CD14-positive monocyte (primary cell): Measurements from ENCODE around the gene SLC35A5. TPM values are rescaled to one million over a fixed set of nuclear protein-coding genes. Genes with fewer than 3 reads are reported as not detected.

ENCODE experiments used
- DNase-seq, 3 donors: peaks; one replicate each; pipeline ENCODE4 v3.0.0-alpha.2; 2011 to 2022
- H2AFZ ChIP-seq: 2 replicates; pipeline ENCODE4 v1.6.0; 2012; ENCODE audit warnings: mild to moderate bottlenecking, low read depth, low read length, inconsistent platforms; ENCODE audit not compliant: insufficient read depth, poor library complexity, severe bottlenecking
- H3K27ac ChIP-seq, 2 donors: 1 replicate in 1 of 2; 2 replicates in 1 of 2; pipeline ENCODE4 v1.5.1; 2012 to 2013; ENCODE audit warnings: low read length in 2 of 2, control low read depth in 1 of 2, inconsistent platforms in 1 of 2, low read depth in 1 of 2, mild to moderate bottlenecking in 1 of 2
- H3K27me3 ChIP-seq, 2 donors: one replicate each; pipeline versions ENCODE4 v1.6.0 to v1.6.1; 2011 to 2013; ENCODE audit warnings: low read length in 2 of 2; ENCODE audit not compliant: control insufficient read depth in 2 of 2, insufficient read depth in 2 of 2
- H3K36me3 ChIP-seq, 2 donors: replicated peaks in 1 of 2; 1 replicate in 1 of 2; 2 replicates in 1 of 2; pipeline versions ENCODE4 v1.5.1 to v1.6.1; 2012 to 2013; ENCODE audit warnings: low read length in 2 of 2, control low read depth in 1 of 2, inconsistent platforms in 1 of 2, mild to moderate bottlenecking in 1 of 2; ENCODE audit not compliant: insufficient read depth in 2 of 2, control insufficient read depth in 1 of 2
- H3K4me1 ChIP-seq, 2 donors: 1 replicate in 1 of 2; 2 replicates in 1 of 2; pipeline versions ENCODE4 v1.5.1 to v1.6.1; 2012 to 2013; ENCODE audit warnings: low read length in 2 of 2, control low read depth in 1 of 2, inconsistent platforms in 1 of 2, mild to moderate bottlenecking in 1 of 2, moderate library complexity in 1 of 2; ENCODE audit not compliant: insufficient read depth in 2 of 2, control insufficient read depth in 1 of 2
- H3K4me2 ChIP-seq: replicated peaks from 2 replicates; pipeline ENCODE3; 2012; ENCODE audit warnings: low read length, moderate library complexity, mild to moderate bottlenecking; ENCODE audit not compliant: poor library complexity, severe bottlenecking; ENCODE audit errors: extremely low read depth
- H3K4me3 ChIP-seq, 3 experiments: fragments of 200-600 bp in 1 of 3; sonication (generic) in 1 of 3; replicated peaks in 1 of 3; 1 replicate in 2 of 3; 2 replicates in 1 of 3; pipeline ENCODE4 v1.5.1; 2011 to 2013; ENCODE audit warnings: low read length in 3 of 3, mild to moderate bottlenecking in 3 of 3, control low read depth in 2 of 3, low read depth in 2 of 3, inconsistent platforms in 1 of 3, moderate library complexity in 1 of 3
- H3K79me2 ChIP-seq: 2 replicates; pipeline ENCODE4 v1.6.0; 2012; ENCODE audit warnings: mild to moderate bottlenecking, control low read depth, inconsistent platforms, low read length, moderate library complexity; ENCODE audit not compliant: insufficient read depth
- H3K9ac ChIP-seq: 2 replicates; pipeline ENCODE4 v1.6.0; 2017; ENCODE audit warnings: low read length, mild to moderate bottlenecking; ENCODE audit not compliant: insufficient read depth, poor library complexity, severe bottlenecking
- H3K9me3 ChIP-seq, 2 donors: replicated peaks in 1 of 2; 1 replicate in 1 of 2; 2 replicates in 1 of 2; pipeline versions ENCODE4 v1.5.1 to v1.6.1; 2012 to 2013; ENCODE audit warnings: low read length in 2 of 2, control low read depth in 1 of 2; ENCODE audit not compliant: control insufficient read depth in 1 of 2, insufficient read depth in 1 of 2
- H4K20me1 ChIP-seq: 2 replicates; pipeline ENCODE4 v1.6.0; 2012; ENCODE audit warnings: mild to moderate bottlenecking, low read length, control low read depth, moderate library complexity; ENCODE audit not compliant: insufficient read depth
- H3K27ac Mint-ChIP-seq, 7 donors: one replicate each; pipeline ENCODE4 v1.8.0; 2020; ENCODE audit warnings: mild to moderate bottlenecking in 7 of 7, mixed read lengths in 7 of 7, moderate library complexity in 6 of 7, inconsistent platforms in 2 of 7
- H3K27me3 Mint-ChIP-seq, 3 donors: one replicate each; pipeline ENCODE4 v1.8.0; 2021 to 2022; ENCODE audit warnings: low read depth in 3 of 3, mild to moderate bottlenecking in 3 of 3, mixed read lengths in 3 of 3, moderate library complexity in 3 of 3, inconsistent platforms in 1 of 3
- H3K36me3 Mint-ChIP-seq, 2 donors: one replicate each; pipeline ENCODE4 v1.8.0; 2020; ENCODE audit warnings: mixed read lengths in 2 of 2, inconsistent platforms in 1 of 2, mild to moderate bottlenecking in 1 of 2
- H3K4me1 Mint-ChIP-seq: one replicate; pipeline ENCODE4 v1.8.0; 2020; ENCODE audit warnings: mild to moderate bottlenecking, mixed read lengths
- H3K4me3 Mint-ChIP-seq, 2 donors: one replicate each; pipeline ENCODE4 v1.8.0; 2020; ENCODE audit warnings: mild to moderate bottlenecking in 2 of 2, mixed read lengths in 2 of 2, moderate library complexity in 1 of 2
- H3K9me3 Mint-ChIP-seq, 7 donors: one replicate each; pipeline ENCODE4 v1.8.0; 2020 to 2022; ENCODE audit warnings: mixed read lengths in 7 of 7, mild to moderate bottlenecking in 6 of 7, moderate library complexity in 6 of 7, inconsistent platforms in 2 of 7
- WGBS: methylation state at CpG from one replicate; pipeline ENCODE4 v1.1.5; 2013; ENCODE audit warnings: missing lambda C conversion rate; ENCODE audit not compliant: insufficient coverage; 5-methylcytosine and 5-hydroxymethylcytosine counted together
- intact Hi-C, 2 donors: fragments of 100-400 bp; cut with micrococcal nuclease; formaldehyde crosslinking; loops; one replicate each; pipeline versions ENCODE4 v1.15.0 to v1.15.1; 2023
- polyA plus RNA-seq, 3 donors: library from polyadenylated mRNA; depleted of rRNA in 1 of 3; unstranded in 2 of 3; stranded (reverse) in 1 of 3; fragments of 300-500 nt in 2 of 3; fragments of >200 nt in 1 of 3; fragmentation: Illumina TruSeq in 2 of 3; gene quantifications; 1 replicate in 2 of 3; 2 replicates in 1 of 3; pipeline ENCODE4 v1.2.3, GENCODE V29; 2012 to 2021
- TF ChIP-seq, protein P1 (sequence below): fragments of 200-600 bp; IDR thresholded peaks from one replicate; pipeline ENCODE4 v1.8.0; 2022; ENCODE audit warnings: antibody characterized with exemption, mild to moderate bottlenecking

SLC35A5 gene
- polyA plus RNA-seq, 3 donors: 16.8 to 74.1 (median 61.3) TPM

DNA sequence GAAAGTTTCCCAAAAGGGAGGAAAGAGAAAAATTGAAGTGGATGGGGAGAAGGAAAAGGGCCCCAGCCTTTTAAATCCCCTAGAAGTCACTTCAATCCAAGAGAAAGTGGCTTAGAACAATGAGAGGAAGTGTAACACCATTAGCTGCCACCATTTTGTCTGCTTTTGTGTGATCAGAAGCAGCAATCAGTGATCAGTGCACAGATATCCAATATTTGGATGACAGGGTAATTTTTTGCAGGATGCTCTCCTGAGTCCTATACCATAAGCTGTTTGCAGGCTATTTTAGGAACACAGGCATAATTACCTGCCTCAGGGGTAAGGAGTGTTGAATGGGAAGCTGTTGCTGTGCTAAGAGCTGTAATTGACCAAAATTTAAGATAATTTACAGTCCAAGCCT is 31.4 kb downstream of the SLC35A5 start:
- H3K36me3 Mint-ChIP-seq: peaks cover 60 to 71% of the 10 kb centered on the region in 2 donors
- Histone ChIP-seq H3K9me3 (no peaks in the 10 kb centered on the region), H3K27me3 (no peaks in the 10 kb centered on the region), H3K4me2 (no peak overlapping the region), H3K79me2 (no peaks in the 10 kb centered on the region), H3K27ac (no peak overlapping the region), H3K4me1 (peaks cover 4 to 8% of the 10 kb centered on the region in 2 donors), H3K4me3 (no peak overlapping the region), H3K9ac (no peak overlapping the region), H4K20me1 (no peaks in the 10 kb centered on the region), H2AFZ (no peak overlapping the region), H3K36me3 (peaks cover 14 to 59% of the 10 kb centered on the region in 2 donors)
- H3K9me3 Mint-ChIP-seq: peaks cover 0 to 4% (median 0%) of the 10 kb centered on the region in 7 donors
- TF ChIP-seq, protein P1, sequence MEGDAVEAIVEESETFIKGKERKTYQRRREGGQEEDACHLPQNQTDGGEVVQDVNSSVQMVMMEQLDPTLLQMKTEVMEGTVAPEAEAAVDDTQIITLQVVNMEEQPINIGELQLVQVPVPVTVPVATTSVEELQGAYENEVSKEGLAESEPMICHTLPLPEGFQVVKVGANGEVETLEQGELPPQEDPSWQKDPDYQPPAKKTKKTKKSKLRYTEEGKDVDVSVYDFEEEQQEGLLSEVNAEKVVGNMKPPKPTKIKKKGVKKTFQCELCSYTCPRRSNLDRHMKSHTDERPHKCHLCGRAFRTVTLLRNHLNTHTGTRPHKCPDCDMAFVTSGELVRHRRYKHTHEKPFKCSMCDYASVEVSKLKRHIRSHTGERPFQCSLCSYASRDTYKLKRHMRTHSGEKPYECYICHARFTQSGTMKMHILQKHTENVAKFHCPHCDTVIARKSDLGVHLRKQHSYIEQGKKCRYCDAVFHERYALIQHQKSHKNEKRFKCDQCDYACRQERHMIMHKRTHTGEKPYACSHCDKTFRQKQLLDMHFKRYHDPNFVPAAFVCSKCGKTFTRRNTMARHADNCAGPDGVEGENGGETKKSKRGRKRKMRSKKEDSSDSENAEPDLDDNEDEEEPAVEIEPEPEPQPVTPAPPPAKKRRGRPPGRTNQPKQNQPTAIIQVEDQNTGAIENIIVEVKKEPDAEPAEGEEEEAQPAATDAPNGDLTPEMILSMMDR: no peak
- H3K27ac Mint-ChIP-seq: no peak overlapping the region
- intact Hi-C loops: no loop called here
- no peaks in the 10 kb centered on the region for H3K27me3 Mint-ChIP-seq
- DNase-seq: no peak
- H3K4me3 Mint-ChIP-seq: no peak overlapping the region
- peaks cover 10% of the 10 kb centered on the region for H3K4me1 Mint-ChIP-seq

DNA sequence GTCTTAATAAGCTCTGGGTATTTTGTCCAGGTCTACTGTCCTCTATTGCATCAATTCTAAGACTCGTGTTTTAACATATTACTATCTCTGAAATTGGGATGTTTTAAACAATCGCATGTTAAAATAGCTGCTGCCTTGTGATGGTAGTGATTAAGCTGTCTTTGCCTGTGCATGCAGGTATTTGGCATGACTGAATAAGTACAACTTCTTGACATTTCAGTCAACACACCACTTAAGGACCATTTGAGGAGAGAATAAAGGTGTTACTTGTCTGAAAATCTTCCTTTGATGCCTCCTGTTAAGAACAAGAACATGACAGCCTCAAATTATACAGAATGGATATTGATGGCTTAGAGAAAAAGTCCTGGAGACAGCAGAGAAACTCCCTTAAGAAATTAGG is 33.0 kb downstream of the SLC35A5 start:
- H3K79me2 ChIP-seq: no peaks in the 10 kb centered on the region

More for the DNA sequence above, 33.0 kb downstream of the SLC35A5 start:
- Histone ChIP-seq H3K36me3 (peaks cover 14 to 43% of the 10 kb centered on the region in 2 donors), H3K27me3 (no peaks in the 10 kb centered on the region), H3K27ac (no peak overlapping the region), H3K9ac (no peak overlapping the region), H3K4me3 (no peak overlapping the region), H3K4me2 (no peak overlapping the region), H3K9me3 (no peaks in the 10 kb centered on the region), H4K20me1 (no peaks in the 10 kb centered on the region), H3K4me1 (peaks cover 4 to 8% of the 10 kb centered on the region in 2 donors), H2AFZ (no peak overlapping the region)
- H3K27me3 Mint-ChIP-seq: no peaks in the 10 kb centered on the region
- H3K9me3 Mint-ChIP-seq: peaks cover 0 to 4% (median 0%) of the 10 kb centered on the region in 7 donors
- TF ChIP-seq, protein P1: no peak
- no peak overlapping the region for H3K4me3 Mint-ChIP-seq
- H3K4me1 Mint-ChIP-seq: peaks cover 10% of the 10 kb centered on the region
- no CpG with 5 or more reads among the region's 2 CpGs for WGBS
- H3K27ac Mint-ChIP-seq: no peak overlapping the region
- DNase-seq: no peak
- peaks cover 48 to 57% of the 10 kb centered on the region in 2 donors for H3K36me3 Mint-ChIP-seq
- intact Hi-C loops: no loop called here
